ENCODE measurements around the gene ZBTB17. TPM values are rescaled to one million over a fixed set of nuclear protein-coding genes. Genes with fewer than 3 reads are reported as not detected.
A peak's percentile ranks its signal among the peaks of the same experiment; 100 is the strongest.

The ZBTB17 gene
- total RNA-seq, 1 donor from 2014 or later, result 23.9 TPM

GRCh38 chr1:15969321-15969880 lies 6.5 kb downstream of the ZBTB17 start:
- Mint-ChIP-seq H3K9me3 (ENCODE audit: low read depth) (no peaks in the 10 kb centered on the region), H3K4me3 (ENCODE audit: unreplicated experiment) (no peak overlapping the region), H3K4me1 (ENCODE audit: low read depth) (peaks cover 32% of the 10 kb centered on the region), H3K36me3 (ENCODE audit: low read depth) (peaks cover 13% of the 10 kb centered on the region), H3K27ac (ENCODE audit: unreplicated experiment) (no peak overlapping the region), H3K27me3 (ENCODE audit: low read depth) (no peaks in the 10 kb centered on the region)
- no peak for TF ChIP-seq CTCF (IDR thresholded peaks at IDR 0.05)
- no peak for DNase-seq (ENCODE audit: low spot score)

GRCh38 chr1:15968172-15968571 lies 7.7 kb downstream of the ZBTB17 start:
- Mint-ChIP-seq H3K27ac (ENCODE audit: unreplicated experiment) (no peak overlapping the region), H3K36me3 (ENCODE audit: low read depth) (peaks cover 13% of the 10 kb centered on the region), H3K4me3 (ENCODE audit: unreplicated experiment) (no peak overlapping the region), H3K27me3 (ENCODE audit: low read depth) (no peaks in the 10 kb centered on the region), H3K9me3 (ENCODE audit: low read depth) (no peaks in the 10 kb centered on the region), H3K4me1 (ENCODE audit: low read depth) (peaks cover 35% of the 10 kb centered on the region)
- TF ChIP-seq CTCF (IDR thresholded peaks at IDR 0.05), result no peak
- no peak for DNase-seq (ENCODE audit: low spot score)

- no peaks in the 10 kb centered on the region for H3K9me3 Mint-ChIP-seq (ENCODE audit: low read depth)
- TF ChIP-seq CTCF (IDR thresholded peaks at IDR 0.05), result no peak
- no peak for DNase-seq (ENCODE audit: low spot score)
- no peaks in the 10 kb centered on the region for H3K27me3 Mint-ChIP-seq (ENCODE audit: low read depth)
- no peak overlapping the region for H3K4me3 Mint-ChIP-seq (ENCODE audit: unreplicated experiment)
- H3K36me3 Mint-ChIP-seq (ENCODE audit: low read depth), result peaks cover 5% of the 10 kb centered on the region
- peaks cover 38% of the 10 kb centered on the region for H3K4me1 Mint-ChIP-seq (ENCODE audit: low read depth)
- H3K27ac Mint-ChIP-seq (ENCODE audit: unreplicated experiment), result no peak overlapping the region
These were observed 9.0 kb downstream of the ZBTB17 start for GRCh38 chr1:15966956-15967344.

GRCh38 chr1:15966081-15966955 lies 9.6 kb downstream of the ZBTB17 start:
- Mint-ChIP-seq H3K4me3 (ENCODE audit: unreplicated experiment) (no peak overlapping the region), H3K36me3 (ENCODE audit: low read depth) (peaks cover 5% of the 10 kb centered on the region), H3K27me3 (ENCODE audit: low read depth) (no peaks in the 10 kb centered on the region), H3K4me1 (ENCODE audit: low read depth) (peaks cover 38% of the 10 kb centered on the region), H3K27ac (ENCODE audit: unreplicated experiment) (peak overlapping the region; percentile 76), H3K9me3 (ENCODE audit: low read depth) (no peaks in the 10 kb centered on the region)
- TF ChIP-seq CTCF (IDR thresholded peaks at IDR 0.05), result no peak
- DNase-seq (ENCODE audit: low spot score), result no peak

- TF ChIP-seq CTCF (IDR thresholded peaks at IDR 0.05), result no peak
- Mint-ChIP-seq H3K9me3 (ENCODE audit: low read depth) (no peaks in the 10 kb centered on the region), H3K27me3 (ENCODE audit: low read depth) (no peaks in the 10 kb centered on the region), H3K27ac (ENCODE audit: unreplicated experiment) (peak overlapping the region; percentile 76), H3K4me1 (ENCODE audit: low read depth) (peaks cover 38% of the 10 kb centered on the region), H3K4me3 (ENCODE audit: unreplicated experiment) (no peak overlapping the region), H3K36me3 (ENCODE audit: low read depth) (peaks cover 5% of the 10 kb centered on the region)
- no peak for DNase-seq (ENCODE audit: low spot score)
These were observed 10.6 kb downstream of the ZBTB17 start for GRCh38 chr1:15965228-15965767.

All from chondrocyte (in vitro differentiated cells).